Measurements from ENCODE around the gene C20orf173. TPM values are rescaled to one million over a fixed set of nuclear protein-coding genes. Genes with fewer than 3 reads are reported as not detected.
A peak's percentile ranks its signal among the peaks of the same experiment; 100 is the strongest.

The C20orf173 gene
- total RNA-seq, 1 donor from 2014 or later: not detected

- no peaks in the 10 kb centered on the region for H4K20me1 ChIP-seq (ENCODE audit: insufficient read depth, low read length)
- H3K9ac ChIP-seq (ENCODE audit: low read length): peak overlapping the region; percentile 52
- H3K79me2 ChIP-seq (ENCODE audit: insufficient read depth, low read length): peaks cover 10% of the 10 kb centered on the region
- H2AFZ ChIP-seq (ENCODE audit: low read depth, low read length): peak overlapping the region; percentile 68
- Mint-ChIP-seq H3K9me3 (ENCODE audit: unreplicated experiment) (no peaks in the 10 kb centered on the region), H3K4me3 (ENCODE audit: unreplicated experiment) (peak overlapping the region; percentile 94), H3K27me3 (ENCODE audit: low read depth, unreplicated experiment) (no peaks in the 10 kb centered on the region), H3K27ac (ENCODE audit: unreplicated experiment) (peak overlapping the region; percentile 78), H3K4me1 (ENCODE audit: low read depth, unreplicated experiment) (peaks cover 2% of the 10 kb centered on the region), H3K36me3 (ENCODE audit: low read depth, unreplicated experiment) (peaks cover 10% of the 10 kb centered on the region)
- FAIRE-seq: no peak
- peaks cover 11% of the 10 kb centered on the region for H3K4me1 ChIP-seq (ENCODE audit: insufficient read depth, low read length)
- no peaks in the 10 kb centered on the region for H3K27me3 ChIP-seq (ENCODE audit: insufficient read depth, low read length)
- peaks cover 6% of the 10 kb centered on the region for H3K36me3 ChIP-seq (ENCODE audit: insufficient read depth, low read length)
- H3K4me2 ChIP-seq (ENCODE audit: low read length): peak overlapping the region; percentile 91
- no peak overlapping the region for H3K27ac ChIP-seq (ENCODE audit: low read depth, low read length)
- DNase-seq (ENCODE audit: low read depth): no peak
- TF ChIP-seq CTCF (IDR thresholded peaks at IDR 0.05; ENCODE audit: insufficient read depth, low read depth, low read length): no peak
- TF ChIP-seq EZH2 (IDR thresholded peaks at IDR 0.05; ENCODE audit: insufficient read depth, low read length): no peak
- H3K4me3 ChIP-seq (ENCODE audit: insufficient read depth, low read depth, low read length): peak overlapping the region; percentile 89
- no peaks in the 10 kb centered on the region for H3K9me3 ChIP-seq (ENCODE audit: insufficient read depth, low read depth, low read length)
Observed at GRCh38 chr20:35541118-35541782, 11.8 kb upstream of the C20orf173 start.

GRCh38 chr20:35539756-35540212, 10.3 kb upstream of the C20orf173 start:
- H3K9ac ChIP-seq (ENCODE audit: low read length): no peak overlapping the region
- no peaks in the 10 kb centered on the region for H3K27me3 Mint-ChIP-seq (ENCODE audit: low read depth, unreplicated experiment)
- peaks cover 10% of the 10 kb centered on the region for H3K79me2 ChIP-seq (ENCODE audit: insufficient read depth, low read length)
- H2AFZ ChIP-seq (ENCODE audit: low read depth, low read length): peak overlapping the region; percentile 47
- FAIRE-seq (no peak), DNase-seq (ENCODE audit: low read depth) (no peak)
- no peak overlapping the region for H3K27ac ChIP-seq (ENCODE audit: low read depth, low read length)
- TF ChIP-seq EZH2 (IDR thresholded peaks at IDR 0.05; ENCODE audit: insufficient read depth, low read length) (no peak), CTCF (IDR thresholded peaks at IDR 0.05; ENCODE audit: insufficient read depth, low read depth, low read length) (no peak)
- H3K4me1 Mint-ChIP-seq (ENCODE audit: low read depth, unreplicated experiment): peaks cover 2% of the 10 kb centered on the region
- H3K4me2 ChIP-seq (ENCODE audit: low read length): no peak overlapping the region
- H3K9me3 ChIP-seq (ENCODE audit: insufficient read depth, low read depth, low read length): no peaks in the 10 kb centered on the region
- no peaks in the 10 kb centered on the region for H4K20me1 ChIP-seq (ENCODE audit: insufficient read depth, low read length)
- H3K36me3 Mint-ChIP-seq (ENCODE audit: low read depth, unreplicated experiment): peaks cover 11% of the 10 kb centered on the region
- peak overlapping the region; percentile 50 for H3K27ac Mint-ChIP-seq (ENCODE audit: unreplicated experiment)
- no peak overlapping the region for H3K4me3 Mint-ChIP-seq (ENCODE audit: unreplicated experiment)
- H3K9me3 Mint-ChIP-seq (ENCODE audit: unreplicated experiment): no peaks in the 10 kb centered on the region
- peaks cover 11% of the 10 kb centered on the region for H3K4me1 ChIP-seq (ENCODE audit: insufficient read depth, low read length)
- no peak overlapping the region for H3K4me3 ChIP-seq (ENCODE audit: insufficient read depth, low read depth, low read length)
- H3K27me3 ChIP-seq (ENCODE audit: insufficient read depth, low read length): no peaks in the 10 kb centered on the region
- H3K36me3 ChIP-seq (ENCODE audit: insufficient read depth, low read length): peaks cover 6% of the 10 kb centered on the region

GRCh38 chr20:35527122-35527769, 2.2 kb downstream of the C20orf173 start:
- Mint-ChIP-seq H3K27ac (ENCODE audit: unreplicated experiment) (no peak overlapping the region), H3K9me3 (ENCODE audit: unreplicated experiment) (no peaks in the 10 kb centered on the region), H3K4me3 (ENCODE audit: unreplicated experiment) (no peak overlapping the region), H3K27me3 (ENCODE audit: low read depth, unreplicated experiment) (peaks cover 2% of the 10 kb centered on the region), H3K4me1 (ENCODE audit: low read depth, unreplicated experiment) (no peaks in the 10 kb centered on the region), H3K36me3 (ENCODE audit: low read depth, unreplicated experiment) (peaks cover 2% of the 10 kb centered on the region)
- Histone ChIP-seq H3K27me3 (ENCODE audit: insufficient read depth, low read length) (no peaks in the 10 kb centered on the region), H3K79me2 (ENCODE audit: insufficient read depth, low read length) (no peaks in the 10 kb centered on the region), H3K36me3 (ENCODE audit: insufficient read depth, low read length) (no peaks in the 10 kb centered on the region), H4K20me1 (ENCODE audit: insufficient read depth, low read length) (no peaks in the 10 kb centered on the region), H3K9me3 (ENCODE audit: insufficient read depth, low read depth, low read length) (no peaks in the 10 kb centered on the region), H2AFZ (ENCODE audit: low read depth, low read length) (no peak overlapping the region), H3K27ac (ENCODE audit: low read depth, low read length) (no peak overlapping the region), H3K4me3 (ENCODE audit: insufficient read depth, low read depth, low read length) (no peak overlapping the region), H3K9ac (ENCODE audit: low read length) (no peak overlapping the region), H3K4me1 (ENCODE audit: insufficient read depth, low read length) (no peaks in the 10 kb centered on the region), H3K4me2 (ENCODE audit: low read length) (no peak overlapping the region)
- no peak for TF ChIP-seq CTCF (IDR thresholded peaks at IDR 0.05; ENCODE audit: insufficient read depth, low read depth, low read length)
- no peak for TF ChIP-seq EZH2 (IDR thresholded peaks at IDR 0.05; ENCODE audit: insufficient read depth, low read length)
- no peak for FAIRE-seq
- DNase-seq (ENCODE audit: low read depth): no peak

Measured in astrocyte (in vitro differentiated cells and primary cell).